HG03342 (cell line): ENCODE results near the gene LUZP1.
A peak's percentile ranks its signal among the peaks of the same experiment; 100 is the strongest.
"Not testable (repeated sequence)": the region's sequence is repeated elsewhere in the genome, so short reads cannot be mapped to it uniquely, and the experiment has no call there.

ENCODE experiments used
- ATAC-seq: cut with Tn5 transposase; IDR thresholded peaks from one replicate; pipeline ENCODE4 v1.9.1; 2021; ENCODE audit warnings: mild to moderate bottlenecking, moderate library complexity; ENCODE audit not compliant: unreplicated experiment

The LUZP1 gene

DNA sequence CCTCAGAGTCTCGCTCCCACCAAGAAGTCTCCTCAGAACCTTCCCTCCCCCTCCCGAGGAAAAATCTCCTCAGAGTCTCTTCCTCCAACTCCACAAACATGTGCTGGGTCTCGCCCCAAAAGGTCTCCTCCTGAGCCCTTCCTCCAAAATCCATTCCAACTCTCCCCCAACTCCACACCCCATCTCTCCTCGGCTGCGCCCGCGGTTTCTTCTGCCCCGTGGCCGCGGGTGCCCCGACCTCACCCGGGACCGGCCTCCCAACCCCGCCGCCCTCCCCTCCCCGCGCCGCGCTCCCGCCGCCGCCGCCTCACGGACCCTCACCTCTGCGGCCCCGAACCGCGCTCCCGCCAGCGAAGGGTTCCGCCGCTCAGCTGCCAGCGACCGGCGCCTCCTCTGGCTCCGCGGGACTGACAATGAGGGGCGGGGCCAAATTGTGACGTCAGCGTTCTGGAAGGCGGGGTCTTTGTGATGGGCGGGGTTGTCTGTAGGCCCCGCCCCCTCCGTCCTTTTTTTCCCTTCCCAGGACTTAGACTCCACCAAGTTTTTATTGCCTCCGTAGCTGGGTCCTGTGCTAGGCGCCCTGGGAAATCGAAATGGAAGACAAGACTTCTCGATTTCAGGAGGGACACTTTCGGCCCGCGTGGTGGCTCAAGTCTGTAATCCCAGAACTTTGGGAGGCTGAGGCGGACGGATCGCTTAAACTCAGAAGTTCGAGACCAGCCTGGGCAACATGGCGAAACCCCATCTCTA is at the start of gene LUZP1:
Gene LUZP1 (minus strand): TSS at position 412 of the 750 bp plus-strand sequence.
- ATAC-seq: peak; percentile 64

DNA sequence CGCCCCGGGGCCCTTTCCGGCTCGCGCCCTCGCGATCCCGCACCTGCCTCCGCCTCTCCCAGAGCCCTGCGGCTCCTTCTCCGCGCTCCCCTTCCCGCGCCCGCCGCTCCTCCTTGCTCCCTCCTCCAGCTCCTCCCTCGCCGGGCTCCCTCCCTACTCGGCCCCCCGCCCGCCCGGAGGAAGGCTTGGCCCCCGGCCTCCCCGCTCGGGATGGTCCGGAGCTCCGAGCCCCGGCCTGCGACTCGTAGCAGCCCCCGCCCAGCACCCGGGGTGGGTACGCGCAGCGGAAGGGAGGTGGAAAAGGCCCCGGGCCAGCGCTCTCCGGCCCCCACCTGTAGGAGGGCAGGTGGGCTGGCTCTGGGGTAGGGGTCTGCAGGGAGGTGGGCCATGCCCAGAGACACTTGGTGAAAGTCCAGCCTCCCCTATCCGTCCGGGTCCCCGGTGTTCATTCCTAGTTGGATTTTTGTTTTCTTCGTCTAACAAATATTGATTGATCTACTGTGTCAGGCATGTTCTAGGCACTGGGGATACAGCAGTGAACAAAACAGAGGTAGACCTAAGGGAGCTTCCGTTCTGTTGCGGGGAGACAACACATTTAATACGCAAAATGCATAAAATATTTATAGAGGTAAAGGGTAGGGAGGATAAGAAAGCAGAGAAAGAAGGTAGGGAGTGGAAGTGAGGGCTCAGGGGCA is 48.9 kb upstream of the LUZP1 start, which contains the start of gene HTR1D:
Gene HTR1D (minus strand): TSS at position 82 of the 695 bp plus-strand sequence. CDS start 23,283 bp downstream, outside the sequence.
- no peak for ATAC-seq

DNA sequence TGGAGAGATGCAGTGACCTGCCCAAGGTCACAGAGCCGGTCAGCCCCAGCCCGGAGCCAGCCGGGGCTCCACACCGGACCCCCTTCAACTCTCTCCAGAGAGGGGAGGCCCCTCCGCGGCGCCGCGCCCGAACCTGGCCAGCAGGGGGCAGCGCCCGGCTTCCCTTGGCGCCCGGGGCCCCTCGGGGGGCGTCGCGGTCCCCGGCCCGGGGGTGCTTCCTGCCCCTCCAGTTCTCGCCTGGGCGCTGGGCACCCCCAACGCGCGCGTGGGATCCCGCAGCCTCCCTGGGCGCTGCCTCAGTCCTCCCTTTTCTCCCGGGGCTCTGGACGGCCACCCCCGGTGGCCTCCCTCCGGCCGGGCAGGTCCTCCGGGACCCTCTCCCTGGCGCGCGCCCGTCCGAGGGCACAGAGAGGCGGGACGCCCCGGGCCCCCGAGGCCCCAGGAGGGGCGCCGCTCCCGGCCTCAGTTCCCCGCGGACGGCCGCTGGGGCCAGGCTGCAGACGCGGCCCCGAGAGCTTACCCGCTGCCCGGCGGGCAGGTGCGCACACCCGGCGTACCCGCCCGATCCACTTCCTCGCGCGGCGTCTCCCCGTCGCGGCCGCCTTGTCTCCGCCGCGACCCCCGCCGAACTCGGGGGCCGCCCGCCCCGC is 48.2 kb upstream of the LUZP1 start:
- ATAC-seq: no peak

DNA sequence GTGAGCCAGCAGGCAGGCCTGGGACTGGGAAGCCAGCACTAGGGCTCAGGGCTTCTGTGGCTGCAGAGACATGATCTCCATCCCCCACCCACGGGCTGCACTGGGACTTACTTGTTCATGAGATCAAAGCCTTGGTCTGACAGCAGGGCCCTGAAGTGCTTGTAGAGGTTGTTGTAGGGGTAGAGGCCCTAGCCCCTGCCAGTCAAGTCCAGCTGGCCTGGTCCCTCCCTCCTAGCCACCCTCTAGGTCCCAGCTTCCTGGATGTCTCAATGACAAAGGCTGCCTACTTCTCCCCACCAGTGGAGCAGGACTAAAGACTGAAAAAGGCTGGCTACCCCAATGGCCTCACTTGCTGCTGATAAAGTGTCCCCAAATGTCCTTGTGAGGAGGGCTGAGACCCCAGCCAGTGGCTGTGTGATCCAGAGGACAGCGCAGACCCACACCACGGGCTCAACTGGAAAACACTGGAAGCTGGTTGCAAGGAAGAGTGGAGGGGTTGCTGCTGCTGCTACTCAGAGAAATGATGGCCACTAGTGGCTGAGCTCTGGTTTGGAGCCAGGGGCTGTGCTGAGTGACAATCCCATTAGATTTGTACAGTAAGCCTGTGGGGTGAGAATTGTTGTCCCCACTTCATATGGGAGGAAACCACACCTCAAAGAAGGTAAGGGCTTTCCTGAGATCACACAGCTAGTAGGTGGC is 47.2 kb upstream of the LUZP1 start:
- ATAC-seq: no peak

DNA sequence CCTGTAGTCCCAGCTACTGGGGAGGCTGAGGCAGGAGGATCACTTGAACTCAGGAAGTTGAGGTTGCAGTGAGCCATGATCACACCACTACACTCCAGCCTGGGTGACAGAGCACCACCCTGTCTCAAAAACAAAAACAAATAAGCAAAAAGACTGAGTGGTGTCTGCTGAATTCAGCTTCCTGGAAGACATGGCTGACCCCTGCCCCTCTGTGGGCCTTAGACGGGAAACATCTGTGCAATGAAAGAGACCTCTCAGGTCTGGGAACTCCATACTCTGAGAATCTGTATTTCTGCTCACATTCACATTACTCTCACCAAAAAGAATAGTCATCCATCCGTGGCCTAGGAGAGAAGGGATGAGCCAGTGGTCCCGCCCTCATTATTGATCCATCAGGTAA is 46.6 kb upstream of the LUZP1 start:
- ATAC-seq: no peak

DNA sequence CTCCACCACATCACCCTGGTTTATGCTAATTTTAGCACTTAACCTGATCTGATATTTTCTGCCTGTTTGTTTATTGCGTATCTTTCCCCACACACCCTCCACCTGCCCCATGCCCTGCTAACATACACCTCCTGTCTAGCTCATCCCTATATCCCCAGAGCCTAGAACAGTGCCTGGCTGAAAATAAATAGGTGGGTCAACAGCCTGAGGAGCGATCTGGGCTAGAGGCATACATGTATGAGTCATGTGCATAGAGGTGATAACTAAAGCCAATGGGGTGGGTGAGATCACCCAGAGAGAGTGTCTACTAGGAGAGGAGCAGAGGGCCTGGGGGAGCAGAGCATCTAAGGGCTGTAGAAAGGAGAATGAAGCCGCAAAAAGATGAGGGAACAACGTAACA is 46.0 kb upstream of the LUZP1 start:
- ATAC-seq: no peak

DNA sequence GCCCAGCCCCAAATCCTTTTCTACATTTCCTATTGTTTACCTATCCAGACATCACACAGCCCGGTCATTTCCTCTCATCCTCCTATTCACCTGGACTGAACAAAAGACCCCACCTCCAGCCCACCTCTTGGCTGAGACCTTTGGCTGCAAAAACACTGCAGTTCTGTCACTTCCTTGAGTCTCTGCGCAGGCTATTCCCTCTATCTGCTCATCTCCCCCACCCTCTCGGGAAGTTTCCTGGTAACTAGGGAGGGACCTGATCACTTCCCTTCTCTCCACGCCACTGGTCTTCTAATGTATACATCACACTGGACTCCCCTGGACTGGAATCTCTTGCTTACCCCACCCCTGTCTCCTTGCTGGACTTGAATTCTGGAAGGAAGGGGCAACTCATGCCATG is 43.3 kb upstream of the LUZP1 start:
- ATAC-seq: no peak

DNA sequence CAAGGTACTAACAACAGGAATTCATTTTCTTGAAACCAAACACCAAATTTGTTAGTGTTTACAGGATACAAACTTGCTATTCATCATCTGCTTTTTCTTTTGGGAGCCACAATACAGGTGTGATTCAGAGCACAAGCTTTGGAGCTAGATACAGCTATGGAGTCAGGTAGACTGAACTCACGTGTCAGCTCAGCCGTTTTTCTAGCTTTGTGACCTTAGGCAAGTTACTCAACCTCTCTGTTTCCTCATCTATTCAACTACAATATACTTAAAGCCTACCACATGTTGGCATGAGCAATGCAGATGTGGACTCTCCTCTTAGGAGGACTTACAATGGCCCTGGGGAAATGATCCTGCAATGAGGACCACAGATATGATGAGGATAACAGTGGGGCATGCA is 42.3 kb upstream of the LUZP1 start:
- no peak for ATAC-seq

DNA sequence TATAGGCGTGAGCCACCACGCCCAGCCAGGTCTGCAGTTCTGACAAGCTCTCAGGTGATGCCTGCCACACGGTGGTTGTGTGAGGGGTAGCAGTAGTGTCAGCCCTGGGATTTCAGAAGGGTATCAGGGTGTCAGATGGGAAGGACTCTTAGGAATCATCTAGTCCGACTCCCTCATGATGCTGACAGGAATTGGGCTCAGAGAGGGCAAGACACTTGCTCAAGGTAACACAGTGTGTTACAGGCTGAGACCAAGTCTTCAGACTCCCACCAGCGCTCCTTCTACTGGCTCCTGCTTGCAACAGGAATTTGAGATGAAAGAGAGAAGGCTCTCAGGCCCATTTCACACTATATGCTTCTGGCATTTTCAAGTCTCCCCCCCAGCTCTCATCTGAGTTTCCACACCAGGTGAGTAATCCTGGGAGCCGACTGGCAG is 41.7 kb upstream of the LUZP1 start:
- ATAC-seq: no peak

DNA sequence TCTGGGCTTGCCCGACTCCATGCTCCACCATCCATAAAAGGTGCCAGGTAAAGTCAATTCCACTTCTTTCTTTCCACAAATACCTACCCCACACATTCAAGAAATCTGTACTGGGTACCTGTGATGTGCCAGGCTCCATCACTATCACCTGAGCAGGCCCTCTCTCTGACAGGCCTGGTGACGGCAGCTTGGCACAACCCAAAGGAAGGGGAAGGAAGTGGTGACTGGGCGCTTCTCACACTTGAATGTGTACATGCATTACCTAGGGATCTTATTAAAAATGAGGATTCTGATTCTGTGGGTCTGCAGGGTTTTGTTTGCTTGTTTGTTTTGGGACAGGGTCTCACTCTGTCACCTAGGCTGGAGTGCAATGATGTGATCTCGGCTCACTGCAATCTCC is 41.1 kb upstream of the LUZP1 start:
- ATAC-seq: no peak

DNA sequence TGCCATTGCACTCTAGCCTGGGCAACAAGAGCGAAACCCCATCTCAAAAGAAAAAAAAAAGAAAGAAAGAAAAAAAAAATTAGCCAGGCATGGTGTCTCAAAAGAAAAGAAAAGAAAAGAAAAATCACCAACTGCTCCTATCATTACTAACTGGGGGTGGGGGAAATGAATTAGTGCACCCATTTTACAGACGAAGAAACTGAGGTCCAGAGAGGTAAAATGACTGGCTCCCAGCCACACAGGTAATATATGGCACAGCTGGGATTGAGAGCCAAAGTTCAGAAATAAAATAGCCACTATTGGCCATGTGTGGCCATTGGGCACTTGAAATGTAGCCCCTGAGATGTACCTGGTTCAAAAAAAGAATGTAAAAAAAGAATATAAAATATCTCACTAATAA is 39.9 kb upstream of the LUZP1 start:
- ATAC-seq: no peak

DNA sequence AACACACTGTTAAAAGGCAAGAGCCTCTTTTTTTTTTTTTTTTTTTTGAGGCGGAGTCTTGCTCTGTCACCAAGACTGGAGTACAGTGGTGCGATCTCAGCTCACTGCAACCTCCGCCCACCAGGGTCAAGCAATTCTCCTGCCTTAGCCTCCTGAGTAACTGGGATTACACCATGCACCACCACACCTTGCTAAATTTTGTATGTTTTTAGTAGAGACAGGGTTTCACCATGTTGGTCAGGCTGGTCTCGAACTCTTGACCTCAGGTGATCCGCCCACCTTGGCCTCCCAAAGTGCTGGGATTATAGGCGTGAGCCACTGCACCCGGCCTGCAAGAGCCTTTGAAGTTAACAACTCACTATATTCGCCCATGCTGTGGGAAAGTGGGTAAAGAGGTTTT is 39.1 kb upstream of the LUZP1 start:
- not testable (repeated sequence) for ATAC-seq

DNA sequence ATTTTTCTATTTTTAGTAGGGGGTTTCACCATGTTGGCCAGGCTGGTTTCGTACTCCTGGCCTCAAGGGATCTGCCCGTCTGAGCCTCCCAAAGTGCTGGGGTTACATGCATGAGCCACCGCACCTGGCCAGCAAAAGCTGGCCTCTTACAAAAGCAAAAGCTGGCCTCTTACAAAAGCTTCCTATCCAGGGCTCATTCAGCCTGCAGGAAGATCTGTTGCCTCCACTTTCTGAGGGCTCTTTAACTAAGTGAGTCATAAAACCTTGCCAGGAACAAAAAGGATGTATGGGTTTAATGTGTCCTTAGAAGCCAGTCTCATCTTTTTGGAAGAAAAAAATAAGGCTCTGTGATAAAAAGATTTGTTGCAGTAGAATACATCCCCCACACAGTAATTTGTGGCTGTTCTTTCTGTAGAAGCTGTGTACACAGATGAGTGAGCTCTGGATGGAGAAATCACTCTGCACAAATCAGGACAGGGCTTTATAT is 33.6 kb upstream of the LUZP1 start:
- ATAC-seq: no peak

DNA sequence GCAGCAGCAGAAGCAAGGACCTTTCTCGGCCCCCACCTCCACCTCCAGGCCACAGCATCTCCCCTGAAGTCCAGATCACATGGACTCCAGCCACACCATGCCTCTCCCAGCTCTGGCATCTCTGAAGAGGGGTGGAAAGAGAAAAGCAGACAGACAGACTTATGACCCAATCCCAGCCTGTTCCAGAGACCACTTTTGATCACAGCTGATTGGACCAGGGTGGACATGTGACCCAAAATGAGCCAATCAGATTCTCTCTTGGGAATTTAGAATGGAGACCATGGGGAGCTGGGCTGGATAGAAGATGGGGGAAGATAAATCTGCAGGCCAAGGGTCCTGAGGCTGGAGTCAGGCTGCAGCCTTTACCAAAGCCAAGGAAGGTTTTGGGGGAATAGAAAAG is 32.2 kb upstream of the LUZP1 start:
- ATAC-seq: no peak

DNA sequence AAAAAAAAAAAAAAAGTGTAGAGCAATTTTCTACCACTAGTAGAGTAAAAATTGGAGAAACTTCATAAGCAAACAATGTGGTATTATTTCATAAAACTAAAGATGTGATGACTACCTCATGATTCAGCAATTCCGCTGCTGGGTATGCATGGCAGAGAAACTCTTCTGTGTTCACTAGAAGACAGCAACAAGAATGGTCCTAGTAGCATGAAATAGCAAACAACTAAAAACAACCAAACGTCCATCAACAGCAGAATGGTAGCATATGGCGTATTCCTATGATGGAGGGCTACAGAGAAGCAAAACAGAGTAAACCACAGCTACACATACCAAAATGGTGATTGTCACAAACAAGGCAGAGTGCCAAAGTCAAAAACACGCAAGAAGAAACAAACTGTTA is 29.7 kb upstream of the LUZP1 start:
- no peak for ATAC-seq

DNA sequence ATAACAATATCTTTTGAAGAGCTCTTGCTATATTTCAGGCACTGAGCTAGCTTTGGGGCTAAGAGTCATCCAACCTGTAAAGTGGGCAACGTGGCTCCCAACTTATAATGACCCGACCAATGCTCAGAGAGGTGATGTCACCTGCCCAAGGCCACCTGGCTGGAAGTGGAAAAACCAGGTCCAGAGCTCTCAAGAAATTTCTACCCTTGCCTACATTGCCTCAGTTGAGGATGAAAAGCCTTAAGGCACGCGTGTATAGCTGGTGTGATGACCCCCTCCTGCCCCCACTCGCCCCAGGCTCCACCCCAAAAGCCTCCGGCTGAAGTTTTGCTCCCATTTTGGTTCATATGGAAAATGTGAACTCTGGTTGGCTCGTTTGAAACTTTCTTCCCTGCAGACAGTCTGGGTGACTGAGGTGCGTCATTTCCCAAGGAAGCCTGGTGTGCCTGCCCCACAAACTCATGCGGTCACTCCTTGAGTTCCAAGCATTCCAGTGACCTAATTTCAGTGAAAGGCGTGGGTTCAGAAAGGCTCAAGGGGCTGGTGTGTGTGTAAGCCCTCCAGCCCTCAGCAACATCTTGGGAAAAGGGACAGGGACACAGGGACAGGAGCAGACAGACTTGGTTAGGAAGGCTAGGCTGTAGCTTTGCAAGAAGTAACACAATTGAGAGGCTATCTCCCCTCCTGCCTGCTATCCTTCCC is 28.1 kb upstream of the LUZP1 start:
- no peak for ATAC-seq

DNA sequence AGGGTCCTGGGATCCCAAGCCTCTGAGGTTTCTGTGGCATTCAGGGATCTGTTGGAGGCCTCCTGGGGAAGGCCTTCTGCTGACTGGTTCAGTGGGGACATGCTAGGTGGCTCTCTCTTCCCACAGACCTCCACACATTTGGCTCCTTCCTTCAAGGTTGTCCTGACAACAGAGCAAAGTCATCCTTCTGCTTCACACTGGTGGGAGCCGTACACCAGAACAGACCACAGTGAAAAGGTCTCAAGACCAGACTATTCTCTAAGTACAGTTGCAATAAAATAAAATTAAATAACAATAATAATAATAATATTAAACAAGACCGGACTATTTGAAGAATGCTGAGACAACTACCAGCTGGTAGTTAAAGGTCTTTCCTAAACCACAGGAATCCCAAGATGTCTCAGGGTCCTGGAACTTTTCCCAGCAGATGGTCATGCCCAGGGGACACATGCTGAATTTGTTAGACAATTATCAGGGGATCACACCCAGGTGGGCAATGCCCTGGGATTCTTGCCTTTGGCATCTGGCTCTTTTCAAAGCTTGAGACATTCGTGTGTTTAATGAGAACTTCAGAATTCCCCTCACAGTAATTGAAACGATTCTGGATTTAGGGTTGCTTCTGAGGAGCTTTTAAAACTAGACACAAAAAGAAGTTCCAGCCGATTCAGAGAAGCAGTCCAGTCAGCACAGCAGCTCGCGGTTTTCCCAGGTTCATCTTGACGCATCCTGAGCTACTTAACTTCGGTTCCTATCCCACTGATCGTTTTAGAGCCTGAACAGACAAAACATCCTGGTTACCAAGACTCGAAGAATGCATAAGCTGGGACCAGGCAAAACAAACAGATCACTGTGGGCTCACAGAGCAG is 25.7 kb upstream of the LUZP1 start:
- ATAC-seq: no peak

DNA sequence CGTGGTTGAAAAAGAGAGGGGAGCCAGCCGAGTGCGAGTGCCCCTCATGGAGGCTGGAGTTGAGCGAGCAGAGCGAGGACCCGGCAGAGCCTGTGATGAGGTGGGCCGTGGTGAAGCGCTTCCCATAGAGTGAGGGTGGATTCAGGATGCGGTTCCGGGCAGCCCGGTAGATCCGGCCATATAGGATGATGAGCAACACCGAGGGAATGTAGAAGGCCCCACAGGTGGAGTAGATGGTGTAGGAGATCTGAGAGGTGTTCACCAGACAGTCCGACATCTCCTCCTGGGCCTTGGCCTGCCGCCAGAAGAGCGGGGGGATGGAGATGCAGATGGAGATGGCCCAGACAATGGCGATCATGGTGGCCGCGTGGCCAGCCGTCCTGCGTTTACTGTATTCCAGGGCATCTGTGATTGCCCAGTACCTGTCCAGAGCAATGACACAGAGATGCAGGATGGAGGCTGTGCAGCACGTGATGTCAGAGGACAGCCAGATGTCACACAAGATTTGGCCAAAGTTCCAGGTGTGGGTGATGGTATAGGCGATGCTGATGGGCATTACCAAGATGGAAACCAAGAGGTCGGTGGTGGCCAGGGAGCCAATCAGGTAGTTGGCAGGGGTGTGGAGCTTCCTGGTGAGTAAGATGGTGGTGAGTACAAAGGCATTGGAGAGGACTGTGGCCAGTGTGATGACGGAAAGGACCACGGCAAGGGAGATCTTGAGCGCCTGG is 24.9 kb upstream of the LUZP1 start:
- ATAC-seq: no peak

DNA sequence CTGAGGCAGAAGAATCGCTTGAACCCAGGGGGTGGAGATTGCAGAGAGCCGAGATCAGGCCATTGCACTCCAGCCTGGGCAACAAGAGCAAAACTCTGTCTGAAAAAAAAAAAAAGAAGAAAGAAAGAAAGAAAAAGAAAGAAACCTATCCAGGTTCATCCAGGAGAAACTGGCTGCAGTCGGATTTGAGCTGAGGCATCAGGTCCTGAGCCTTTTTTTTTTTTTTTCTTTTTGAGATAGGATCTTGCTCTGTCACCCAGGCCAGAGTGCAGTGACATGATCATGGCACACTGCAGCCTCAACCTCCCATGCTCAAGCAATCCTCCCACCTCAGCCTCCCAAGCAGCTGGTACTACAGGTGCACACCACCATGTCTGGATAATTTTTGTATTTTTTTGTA is 22.5 kb upstream of the LUZP1 start:
- ATAC-seq: no peak
